NCI-H2171 (cell line): Measurements from ENCODE around the gene PDLIM7.
"Not testable (repeated sequence)": the region's sequence is repeated elsewhere in the genome, so short reads cannot be mapped to it uniquely, and the experiment has no call there.

Experiments used
- DNase-seq: peaks from one replicate; lab custom pipeline; 2025; lab: John Stamatoyannopoulos, UW

PDLIM7 gene

GRCh38 chr5:177497292-177498012, at the start of gene PDLIM7:
Gene PDLIM7, minus strand, starts transcription at chr5:177497604. Its CDS starts 1,092 bp downstream, at chr5:177496512.
- peak; percentile 73 for DNase-seq

GRCh38 chr5:177546258-177546741, 48.9 kb upstream of the PDLIM7 start:
- DNase-seq, result no peak

GRCh38 chr5:177545487-177546257, 48.3 kb upstream of the PDLIM7 start:
- DNase-seq, result no peak

GRCh38 chr5:177542816-177543465, 45.5 kb upstream of the PDLIM7 start:
- DNase-seq, result no peak

- no peak for DNase-seq
Measured at GRCh38 chr5:177540438-177540837, 43.0 kb upstream of the PDLIM7 start.

GRCh38 chr5:177539411-177539810, 42.0 kb upstream of the PDLIM7 start:
- DNase-seq, result no peak

- DNase-seq, result no peak
Measured at GRCh38 chr5:177538876-177539275, 41.5 kb upstream of the PDLIM7 start.

GRCh38 chr5:177537389-177538361, 40.3 kb upstream of the PDLIM7 start:
- DNase-seq, result no peak

- DNase-seq, result no peak
Measured at GRCh38 chr5:177536386-177536785, 39.0 kb upstream of the PDLIM7 start.

GRCh38 chr5:177535125-177535524, 37.7 kb upstream of the PDLIM7 start:
- no peak for DNase-seq

GRCh38 chr5:177534433-177534832, 37.0 kb upstream of the PDLIM7 start:
- not testable (repeated sequence) for DNase-seq

- no peak for DNase-seq
Measured at GRCh38 chr5:177531209-177531940, 34.0 kb upstream of the PDLIM7 start.

GRCh38 chr5:177530638-177531037, 33.2 kb upstream of the PDLIM7 start:
- no peak for DNase-seq

- DNase-seq, result no peak
Measured at GRCh38 chr5:177529247-177530203, 32.1 kb upstream of the PDLIM7 start.

GRCh38 chr5:177528631-177529030, 31.2 kb upstream of the PDLIM7 start:
- no peak for DNase-seq

GRCh38 chr5:177527595-177527994, 30.2 kb upstream of the PDLIM7 start:
- no peak for DNase-seq

GRCh38 chr5:177526791-177527190, 29.4 kb upstream of the PDLIM7 start:
- no peak for DNase-seq

GRCh38 chr5:177526191-177526590, 28.8 kb upstream of the PDLIM7 start:
- no peak for DNase-seq

GRCh38 chr5:177524941-177525655, 27.7 kb upstream of the PDLIM7 start:
- DNase-seq, result no peak
